ENCODE results near the gene AP2M1. TPM values are rescaled to one million over a fixed set of nuclear protein-coding genes. Genes with fewer than 3 reads are reported as not detected.

The AP2M1 gene
- polyA plus RNA-seq, 3 donors: 329 to 372 (median 369) TPM

DNA sequence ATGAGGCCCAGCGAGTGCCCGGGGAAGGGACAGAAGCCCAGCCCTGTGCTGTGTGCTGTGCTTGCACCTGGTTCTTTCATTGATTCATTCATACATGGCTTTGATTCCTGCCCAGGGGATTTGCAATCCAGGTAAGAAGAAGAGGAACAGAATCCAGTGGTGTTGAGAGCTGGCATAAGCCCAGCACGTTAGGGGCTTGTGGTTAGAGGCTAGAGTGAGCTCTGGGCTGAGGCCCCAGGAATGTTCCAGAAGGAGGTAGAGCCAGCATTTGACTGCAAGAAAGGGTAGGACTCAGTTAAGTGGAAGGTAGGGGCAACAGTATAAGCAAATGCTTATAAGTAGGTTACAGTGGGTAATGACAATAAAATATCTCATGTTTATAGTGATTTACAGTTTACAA lies 57.0 kb downstream of the AP2M1 start:
- DNase-seq (ENCODE audit: extremely low read depth in 1 of 11, low read depth in 9 of 11, low spot score in 4 of 11): no peak

DNA sequence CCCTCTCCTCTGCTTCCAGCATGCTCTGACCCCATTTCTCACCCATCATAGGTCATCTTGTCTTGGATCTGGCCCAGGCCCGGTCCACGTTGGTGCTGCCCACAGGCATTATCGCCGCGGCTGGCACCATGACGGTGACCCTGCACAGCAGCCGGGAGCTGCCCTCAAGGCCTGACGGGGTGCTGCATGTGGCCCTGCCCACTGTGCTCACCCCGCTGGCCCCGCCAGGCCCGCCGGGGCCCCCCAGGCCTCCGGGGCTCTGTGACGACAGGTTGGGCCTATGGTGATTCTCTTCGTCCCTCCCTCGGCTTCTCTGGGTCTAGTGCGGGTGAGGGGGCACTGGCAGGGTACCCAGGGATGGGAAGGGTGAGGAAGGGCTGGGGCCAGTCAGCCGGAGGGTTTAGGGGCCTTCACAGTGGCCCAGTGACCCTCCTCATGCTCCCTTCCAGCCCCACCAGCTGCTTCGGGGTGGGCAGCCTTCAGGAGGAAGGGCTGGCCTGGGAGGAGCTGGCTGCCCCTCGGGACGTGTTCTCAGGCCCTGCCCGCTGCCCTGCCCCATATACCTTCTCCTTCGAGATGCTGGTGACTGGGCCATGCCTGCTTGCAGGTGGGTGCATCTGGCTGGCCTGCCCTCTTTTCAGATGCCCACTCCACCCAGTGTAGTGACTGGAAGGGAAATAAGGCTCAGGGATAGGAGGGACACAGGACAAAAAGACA lies 58.6 kb downstream of the AP2M1 start:
- no peak for DNase-seq (ENCODE audit: extremely low read depth in 1 of 11, low read depth in 9 of 11, low spot score in 4 of 11)

Other genes starting within 250 kb of the AP2M1 start
- 10 to 100 TPM; 49.7 to 75.7 (median 51.7) TPM for gene ABCC5, start 157.0 kb upstream of the AP2M1 start, polyA plus RNA-seq (ENCODE audit: insufficient read length in 3 of 3)
- gene HTR3D, start 143.1 kb upstream of the AP2M1 start, polyA plus RNA-seq (ENCODE audit: insufficient read length in 3 of 3): not detected
- not detected for gene HTR3C, start 121.8 kb upstream of the AP2M1 start, polyA plus RNA-seq (ENCODE audit: insufficient read length in 3 of 3)
- gene HTR3E, start 77.8 kb upstream of the AP2M1 start, polyA plus RNA-seq (ENCODE audit: insufficient read length in 3 of 3): under 1 TPM in 1 of 3 donors, not detected in 2; 0.11 TPM
- gene EIF2B5, start 39.5 kb upstream of the AP2M1 start, polyA plus RNA-seq (ENCODE audit: insufficient read length in 3 of 3): 10 to 100 TPM; 48.6 to 56.2 (median 49.6) TPM
- gene DVL3, start 19.5 kb upstream of the AP2M1 start, polyA plus RNA-seq (ENCODE audit: insufficient read length in 3 of 3): 10 to 100 TPM; 65.4 to 89.1 (median 83.6) TPM
- gene ABCF3, start 11.3 kb downstream of the AP2M1 start, polyA plus RNA-seq (ENCODE audit: insufficient read length in 3 of 3): 10 to 100 TPM; 57.6 to 71.1 (median 60.9) TPM
- 1 to 10 TPM; 1.3 to 2.7 (median 1.8) TPM for gene VWA5B2, start 54.7 kb downstream of the AP2M1 start, polyA plus RNA-seq (ENCODE audit: insufficient read length in 3 of 3)
- 10 to 100 TPM; 29.2 to 38.1 (median 35.1) TPM for gene ALG3, start 74.1 kb downstream of the AP2M1 start, polyA plus RNA-seq (ENCODE audit: insufficient read length in 3 of 3)
- gene EEF1AKMT4, start 74.8 kb downstream of the AP2M1 start, polyA plus RNA-seq (ENCODE audit: insufficient read length in 3 of 3): 1 to 10 TPM; 2.2 to 3.2 (median 3.0) TPM
- under 1 TPM in 2 of 3 donors, not detected in 1; 0.17 to 0.33 TPM for gene CAMK2N2, start 86.7 kb downstream of the AP2M1 start, polyA plus RNA-seq (ENCODE audit: insufficient read length in 3 of 3)
- not detected for gene ECE2, start 101.2 kb downstream of the AP2M1 start, polyA plus RNA-seq (ENCODE audit: insufficient read length in 3 of 3)
- 100 to 1,000 TPM; 210 to 252 (median 223) TPM for gene PSMD2, start 124.4 kb downstream of the AP2M1 start, polyA plus RNA-seq (ENCODE audit: insufficient read length in 3 of 3)
- 100 to 1,000 TPM; 171 to 242 (median 221) TPM for gene EIF4G1, start 139.8 kb downstream of the AP2M1 start, polyA plus RNA-seq (ENCODE audit: insufficient read length in 3 of 3)
- 10 to 100 TPM in 2 of 3 donors, 1 to 10 TPM in 1; 9.7 to 17.2 (median 12.9) TPM for gene FAM131A, start 162.7 kb downstream of the AP2M1 start, polyA plus RNA-seq (ENCODE audit: insufficient read length in 3 of 3)
- gene CLCN2, start 186.8 kb downstream of the AP2M1 start, polyA plus RNA-seq (ENCODE audit: insufficient read length in 3 of 3): 10 to 100 TPM in 2 of 3 donors, 1 to 10 TPM in 1; 9.7 to 14.0 (median 11.5) TPM
- gene POLR2H, start 186.9 kb downstream of the AP2M1 start, polyA plus RNA-seq (ENCODE audit: insufficient read length in 3 of 3): 100 to 1,000 TPM in 1 of 3 donors, 10 to 100 TPM in 2; 87.2 to 115 (median 91.0) TPM
- gene THPO, start 203.4 kb downstream of the AP2M1 start, polyA plus RNA-seq (ENCODE audit: insufficient read length in 3 of 3): 1 to 10 TPM; 1.8 to 2.4 (median 2.0) TPM
- gene CHRD, start 205.2 kb downstream of the AP2M1 start, polyA plus RNA-seq (ENCODE audit: insufficient read length in 3 of 3): 10 to 100 TPM; 10.5 to 19.0 (median 14.2) TPM

All from renal cortex interstitium (tissue), 11 donors.